Measurements from ENCODE around the gene KCNT1. TPM values are rescaled to one million over a fixed set of nuclear protein-coding genes. Genes with fewer than 3 reads are reported as not detected.

Gene KCNT1
- total RNA-seq, 1 donor from 2014 or later, result not detected

DNA sequence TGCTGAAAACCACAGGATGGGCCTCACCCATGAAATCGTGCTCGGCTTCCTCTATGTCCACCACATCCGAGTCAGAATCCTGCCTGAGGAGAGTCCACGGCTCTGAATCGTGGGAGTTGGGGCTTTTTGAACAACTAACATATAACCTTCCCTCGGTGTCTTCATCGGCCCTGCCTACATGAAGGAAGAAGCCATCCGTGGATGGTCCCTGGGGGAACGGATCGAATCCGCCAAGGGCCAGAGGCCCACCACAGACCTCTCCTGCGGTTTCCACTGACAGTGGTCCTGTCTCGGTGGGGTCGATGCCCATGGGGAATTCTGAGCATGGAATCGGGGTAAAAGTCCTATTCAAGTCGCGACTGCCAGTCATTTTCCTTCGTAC is 120.4 kb downstream of the KCNT1 start:
- no peak for ATAC-seq

- ATAC-seq, result no peak
Measured at GRCh38 chr9:135823036-135823435, 121.1 kb downstream of the KCNT1 start.

GRCh38 chr9:135825435-135826187 is 123.6 kb downstream of the KCNT1 start:
- ATAC-seq, result no peak

DNA sequence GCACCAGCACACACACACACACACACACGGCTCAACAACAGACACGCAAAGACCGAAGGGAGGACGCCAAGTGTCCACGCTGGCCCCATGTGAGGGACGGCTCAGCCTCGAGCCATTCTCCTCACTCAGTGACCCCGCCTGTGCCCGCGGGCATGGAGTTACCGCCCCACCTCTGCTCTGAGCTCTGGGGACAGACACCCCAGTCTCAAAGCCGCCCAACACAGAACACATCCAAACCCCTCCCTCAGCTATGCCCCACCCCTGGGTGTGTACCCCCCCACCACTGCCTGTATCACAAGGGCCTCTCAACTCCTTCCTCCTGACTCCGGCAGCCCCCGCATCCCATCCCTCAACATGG is 124.2 kb downstream of the KCNT1 start:
- peak; percentile 14 for ATAC-seq

- ATAC-seq, result no peak
Measured at GRCh38 chr9:135827301-135827700, 125.3 kb downstream of the KCNT1 start.

- ATAC-seq, result peak; percentile 33
Measured at GRCh38 chr9:135827866-135828580, 126.0 kb downstream of the KCNT1 start.

DNA sequence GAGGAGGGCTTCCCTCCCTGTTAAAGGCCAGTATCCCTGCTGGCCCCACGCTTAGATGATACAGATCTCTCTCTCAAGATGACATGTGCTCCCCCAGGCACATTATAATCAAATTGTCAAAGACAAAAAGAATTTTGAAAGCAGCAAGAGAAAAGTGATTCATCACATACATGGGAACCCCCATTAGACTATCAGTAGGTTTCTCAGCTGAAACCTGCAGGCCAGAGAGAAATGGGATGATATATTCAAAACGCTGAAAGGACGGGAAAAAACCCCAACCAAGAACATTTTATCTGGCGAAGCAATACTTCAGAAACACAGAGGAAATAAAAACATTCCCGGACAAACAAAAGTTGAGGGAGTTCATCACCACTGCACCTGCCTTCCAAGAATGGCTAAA is 126.7 kb downstream of the KCNT1 start:
- ATAC-seq, result no peak

GRCh38 chr9:135830496-135830895 is 128.5 kb downstream of the KCNT1 start:
- no peak for ATAC-seq

DNA sequence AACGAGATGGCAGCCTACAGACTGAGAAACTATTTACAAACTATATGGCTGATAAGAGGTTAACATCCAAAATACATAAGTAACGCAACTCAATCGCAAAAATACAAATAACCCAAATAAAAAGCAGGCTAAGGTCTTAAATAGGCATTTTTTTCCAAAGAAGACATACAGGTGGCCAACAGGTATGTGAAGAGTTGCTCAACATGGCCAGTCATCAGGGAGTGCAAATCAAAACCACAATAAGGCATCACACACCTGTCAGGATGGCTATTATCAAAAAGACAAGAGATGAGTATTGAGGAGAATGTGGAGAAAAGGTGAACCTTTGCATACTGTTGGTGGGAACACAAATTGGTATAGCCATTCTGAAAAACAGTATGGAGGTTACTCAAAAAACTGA is 131.9 kb downstream of the KCNT1 start:
- ATAC-seq, result no peak

GRCh38 chr9:135835131-135835530 is 133.1 kb downstream of the KCNT1 start:
- ATAC-seq, result peak; percentile 20

DNA sequence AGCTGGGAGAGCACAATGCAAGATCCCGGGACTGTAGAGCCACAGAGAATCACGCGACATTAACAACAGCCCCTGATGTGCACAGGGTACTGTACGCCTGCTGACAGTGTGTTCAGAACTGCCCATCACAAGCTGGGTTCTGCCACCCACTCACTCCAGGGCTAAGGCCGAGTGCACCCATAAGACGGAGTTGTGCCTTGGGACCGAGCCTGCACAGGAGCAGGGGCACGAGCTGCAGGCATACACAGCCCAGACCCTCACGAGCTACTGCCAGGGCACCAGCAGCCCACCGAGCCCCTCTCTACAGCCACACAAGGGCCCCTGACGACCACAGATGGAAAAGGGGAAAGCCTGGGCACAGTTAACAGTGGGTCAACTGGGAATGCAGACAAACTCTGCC is 137.5 kb downstream of the KCNT1 start:
- ATAC-seq, result no peak

DNA sequence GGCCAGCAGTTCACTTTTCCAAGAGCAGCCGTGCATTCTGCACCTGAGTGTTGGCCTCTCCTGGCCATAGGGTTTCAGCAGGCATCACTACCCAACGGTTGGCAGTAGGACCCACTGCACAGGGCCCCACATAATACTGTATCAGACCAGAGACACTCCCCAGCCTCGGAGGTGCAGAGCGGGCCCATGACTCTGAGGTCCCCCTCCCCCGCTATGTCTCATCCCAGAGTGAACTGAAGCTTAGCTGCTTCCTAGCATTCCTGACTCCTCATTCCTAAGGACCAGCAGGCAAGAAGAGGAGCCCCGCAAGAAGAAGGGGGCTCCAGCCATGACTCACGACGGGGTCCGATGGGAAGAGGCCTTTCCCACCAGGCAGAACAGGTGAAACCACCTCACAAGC is 138.1 kb downstream of the KCNT1 start:
- ATAC-seq, result peak; percentile 29

DNA sequence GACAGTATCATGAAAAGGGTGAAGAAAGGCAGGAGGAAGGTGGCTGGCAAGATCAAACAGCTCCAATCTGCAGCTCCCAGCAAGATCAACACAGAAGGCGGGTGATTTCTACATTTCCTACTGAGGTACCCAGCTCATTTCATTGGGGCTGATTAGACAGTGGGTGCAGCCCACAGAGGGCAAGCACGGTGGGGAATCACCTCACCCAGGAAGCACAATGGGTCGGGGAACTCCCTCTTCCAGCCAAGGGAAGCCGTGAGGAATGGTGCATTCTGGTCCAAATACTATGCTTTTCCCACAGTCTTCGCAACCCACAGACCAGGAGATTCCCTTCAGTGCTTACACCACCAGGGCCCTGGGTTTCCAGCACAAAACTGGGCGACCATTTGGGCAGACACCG is 138.6 kb downstream of the KCNT1 start:
- peak; percentile 31 for ATAC-seq

Other genes with a start within 250 kb of the KCNT1 start
- gene PPP1R26, start 222.4 kb upstream of the KCNT1 start, total RNA-seq, result 5.2 TPM
- 25.5 TPM for gene MRPS2, start 201.5 kb upstream of the KCNT1 start, total RNA-seq
- gene LCN1, start 180.7 kb upstream of the KCNT1 start, total RNA-seq, result not detected
- gene OBP2A, start 156.1 kb upstream of the KCNT1 start, total RNA-seq, result not detected
- not detected for gene PAEP, start 140.4 kb upstream of the KCNT1 start, total RNA-seq
- gene GLT6D1, start 62.6 kb upstream of the KCNT1 start, total RNA-seq, result not detected
- gene LCN9, start 38.9 kb upstream of the KCNT1 start, total RNA-seq, result not detected
- gene SOHLH1, start 2.7 kb upstream of the KCNT1 start, total RNA-seq, result not detected
- gene CAMSAP1, start 205.4 kb downstream of the KCNT1 start, total RNA-seq, result 52.7 TPM